ENCODE data around the gene VEPH1.

The VEPH1 gene

DNA sequence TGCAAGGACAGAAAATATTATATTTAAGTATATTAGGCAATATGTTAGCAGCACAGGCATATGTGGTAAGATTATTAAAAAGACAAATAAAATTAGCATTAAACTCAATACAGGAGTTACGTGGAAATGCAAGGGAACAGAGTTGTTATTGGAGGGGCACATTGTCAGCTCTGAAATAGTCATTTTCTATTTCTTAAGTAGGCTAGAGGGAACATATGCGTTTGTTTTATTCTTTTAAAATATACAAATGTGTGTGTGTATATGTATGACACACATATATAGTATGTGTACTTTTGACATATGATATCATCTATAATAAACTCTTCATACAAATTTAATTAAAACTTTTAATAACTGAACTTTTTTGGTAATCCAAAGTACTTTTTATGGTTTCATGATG is 22.8 kb upstream of the VEPH1 start:
- no peak for DNase-seq (ENCODE audit: low read depth in 3 of 3, low spot score in 1 of 3)

DNA sequence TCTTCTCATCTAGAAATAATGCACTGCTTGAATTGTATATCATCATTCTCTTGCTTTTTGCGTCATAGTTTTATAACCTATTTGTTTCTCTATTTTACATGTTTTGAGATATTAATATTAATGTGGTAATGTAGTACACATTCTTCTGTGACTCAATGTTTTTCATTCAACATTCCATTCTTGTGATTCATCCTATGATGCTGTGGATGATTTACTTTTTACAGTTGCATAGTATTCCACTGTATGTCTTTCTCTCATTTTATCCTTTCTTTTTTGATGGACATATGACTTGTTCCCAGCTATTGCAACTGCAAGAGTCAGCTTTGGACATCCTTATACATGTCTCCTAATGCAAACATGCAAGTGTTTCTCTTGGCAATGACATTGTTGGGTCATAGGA is 20.6 kb upstream of the VEPH1 start:
- no peak for DNase-seq (ENCODE audit: low read depth in 3 of 3, low spot score in 1 of 3)

DNA sequence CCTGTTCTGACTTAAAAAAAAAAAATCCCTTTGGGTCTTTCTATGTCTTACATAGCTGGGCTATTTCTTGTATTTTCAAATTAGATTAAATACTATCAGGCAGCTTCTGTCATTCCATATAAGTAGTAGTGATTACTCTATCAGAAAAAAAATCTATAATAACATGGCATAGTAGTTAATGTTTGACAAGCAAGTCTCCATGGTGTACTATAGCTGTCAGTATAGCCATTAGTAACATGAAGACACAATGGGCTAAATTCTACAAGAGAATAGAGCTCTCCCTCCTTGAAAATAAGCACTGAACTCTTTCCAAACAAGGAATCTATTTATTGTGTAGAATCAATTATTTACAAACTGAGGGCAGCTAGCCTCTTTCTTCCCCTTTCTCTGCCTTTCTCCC is 19.4 kb upstream of the VEPH1 start:
- DNase-seq (ENCODE audit: low read depth in 3 of 3, low spot score in 1 of 3) = no peak

DNA sequence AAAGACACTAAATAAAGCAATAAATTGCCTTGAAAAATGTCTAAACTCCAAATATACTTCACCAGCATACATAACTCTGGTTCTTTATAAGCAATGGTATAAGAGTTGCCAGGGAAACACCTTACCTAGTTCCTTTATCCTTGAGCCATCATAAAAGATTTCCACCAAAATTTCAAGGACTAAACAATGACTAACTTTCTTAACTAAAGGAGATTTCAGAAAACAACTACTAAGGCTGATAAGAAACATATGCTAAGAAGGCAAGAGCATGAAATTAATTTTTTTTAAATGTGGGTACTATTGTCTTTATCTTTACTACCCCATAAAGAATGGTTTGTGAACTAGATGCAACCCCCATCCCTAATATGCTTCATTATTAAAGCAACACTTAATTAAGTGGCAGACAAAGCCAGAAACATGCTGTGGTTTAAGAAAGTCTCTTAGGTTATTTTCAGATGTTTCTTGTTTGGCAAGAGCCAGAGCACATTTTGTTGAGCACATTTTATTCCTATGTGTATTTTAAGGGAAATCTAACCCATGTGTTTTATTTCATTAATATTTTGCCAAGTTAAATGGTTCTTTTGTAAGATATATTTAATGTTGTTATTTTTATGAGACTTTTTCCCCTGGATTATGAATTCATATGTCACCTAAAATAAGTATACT is 17.4 kb upstream of the VEPH1 start:
- DNase-seq (ENCODE audit: low read depth in 3 of 3, low spot score in 1 of 3) = no peak

DNA sequence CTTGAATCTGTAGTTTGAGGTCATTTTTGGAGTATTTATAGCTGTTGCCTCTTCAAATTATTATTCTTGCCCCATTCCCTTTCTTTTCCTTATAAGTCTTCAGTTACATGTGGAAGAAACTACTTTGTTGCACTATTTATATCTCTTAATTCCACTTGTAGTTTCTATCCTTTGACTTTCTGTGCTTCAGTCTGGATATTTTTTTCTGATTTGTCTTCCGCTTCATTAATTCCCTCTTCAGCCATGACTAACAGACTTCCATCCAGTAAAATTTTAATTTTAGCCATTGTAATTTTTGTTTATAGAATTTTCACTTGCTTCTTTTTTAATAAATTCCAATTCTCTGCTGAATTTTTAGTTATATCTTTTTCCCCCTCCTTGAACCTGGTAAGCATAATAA is 15.7 kb upstream of the VEPH1 start:
- no peak for DNase-seq (ENCODE audit: low read depth in 3 of 3, low spot score in 1 of 3)

DNA sequence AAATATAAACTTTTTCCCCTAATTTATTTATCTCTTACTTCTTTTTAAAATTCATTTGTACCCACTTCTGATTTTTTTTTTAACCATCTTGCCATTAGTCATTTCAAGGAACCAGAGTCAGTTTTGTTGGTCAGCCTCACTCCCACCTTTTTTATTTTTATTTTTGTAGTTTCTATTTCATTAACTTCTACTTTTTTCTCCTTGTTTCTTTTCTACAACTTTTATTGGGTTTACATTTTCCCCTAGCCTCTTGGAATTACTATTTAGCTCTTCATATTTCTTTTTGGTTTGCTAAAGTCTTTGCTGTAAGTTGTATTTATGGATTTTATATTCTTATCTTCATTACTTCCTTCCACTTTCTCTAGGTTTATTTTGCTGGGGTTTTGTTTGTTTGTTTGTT is 13.7 kb upstream of the VEPH1 start:
- no peak for DNase-seq (ENCODE audit: low read depth in 3 of 3, low spot score in 1 of 3)

DNA sequence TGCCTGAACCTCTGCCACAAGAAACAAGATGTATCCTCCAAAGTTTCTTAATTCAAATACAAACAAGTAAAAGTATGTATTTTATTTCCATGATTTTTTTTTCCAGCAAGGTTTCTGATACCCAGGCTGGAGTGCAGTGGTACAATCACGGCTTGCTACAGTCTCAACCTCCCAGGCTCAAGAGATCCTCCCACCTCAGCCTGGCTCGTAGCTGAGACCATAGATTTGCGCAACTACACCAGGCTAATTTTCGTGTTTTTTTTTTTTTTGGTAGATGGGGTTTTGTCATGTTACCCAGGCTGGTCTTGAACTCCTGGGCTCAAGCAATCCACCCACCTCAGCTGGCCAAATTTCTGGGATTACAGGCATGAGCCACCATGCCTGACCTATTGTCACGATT is 12.2 kb upstream of the VEPH1 start:
- DNase-seq (ENCODE audit: low read depth in 3 of 3, low spot score in 1 of 3) = no peak

DNA sequence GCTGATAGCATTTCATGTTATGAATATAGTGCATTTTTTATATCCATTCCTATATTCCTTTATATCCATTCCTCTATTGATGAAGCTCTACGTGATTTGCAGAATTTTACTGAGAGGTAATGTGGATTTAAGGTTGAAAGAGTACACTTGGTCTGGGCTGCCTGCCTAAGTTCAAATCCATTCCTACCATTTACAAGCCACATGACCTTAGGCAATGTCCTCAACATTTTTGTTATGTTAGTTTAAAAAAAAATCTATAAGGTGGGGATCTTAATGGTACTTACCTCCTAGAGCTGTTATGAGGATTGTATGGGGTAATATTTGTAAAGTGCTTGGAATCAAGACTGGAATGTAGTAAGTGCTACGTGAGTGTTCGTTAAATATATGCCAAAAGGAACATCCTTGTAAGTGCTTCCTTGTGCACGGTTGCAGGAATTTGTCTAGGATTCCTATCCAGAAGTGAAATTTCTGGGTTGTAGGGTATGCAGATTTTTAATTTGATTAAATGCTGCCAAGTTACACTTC is 11.2 kb upstream of the VEPH1 start:
- DNase-seq (ENCODE audit: low read depth in 3 of 3, low spot score in 1 of 3) = no peak

DNA sequence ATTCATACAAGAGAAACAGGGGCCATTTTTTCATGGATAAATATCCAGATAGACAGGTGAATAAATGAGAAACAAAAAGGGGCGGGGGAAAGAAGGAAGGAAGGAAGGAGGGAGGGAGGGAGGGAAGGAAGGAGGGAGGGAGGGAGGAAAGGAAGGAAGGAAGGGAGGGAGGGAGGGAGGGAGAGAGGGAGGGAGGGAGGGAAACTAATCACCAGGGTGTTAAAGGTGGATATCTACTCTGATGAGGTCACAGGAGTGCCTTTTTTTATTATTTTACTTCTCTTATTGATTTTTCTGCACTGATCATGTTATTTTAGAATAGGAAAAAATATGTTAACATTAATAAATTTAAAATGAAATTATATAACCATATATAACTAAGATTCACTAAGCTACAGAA is 10.4 kb upstream of the VEPH1 start:
- no peak for DNase-seq (ENCODE audit: low read depth in 3 of 3, low spot score in 1 of 3)

DNA sequence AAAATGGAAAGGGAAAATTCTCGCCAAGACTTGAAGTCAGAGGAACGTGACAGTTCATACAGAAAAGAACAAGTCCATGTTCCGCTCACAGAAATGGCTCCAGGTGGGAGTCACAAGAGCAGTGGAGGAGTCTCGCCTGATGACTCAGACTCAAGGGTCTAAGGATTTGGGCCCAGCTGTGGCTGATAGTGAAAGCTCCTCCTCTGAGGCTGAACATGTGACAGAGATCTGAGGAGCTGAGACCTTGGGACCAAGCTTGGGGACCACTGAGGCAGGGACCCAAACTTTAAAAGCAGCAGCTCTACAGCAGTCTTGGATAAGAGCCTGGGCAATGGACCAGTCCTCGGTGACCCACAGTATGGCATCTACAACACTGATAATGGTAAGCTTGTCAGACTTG is 9.3 kb upstream of the VEPH1 start:
- no peak for DNase-seq (ENCODE audit: low read depth in 3 of 3, low spot score in 1 of 3)

DNA sequence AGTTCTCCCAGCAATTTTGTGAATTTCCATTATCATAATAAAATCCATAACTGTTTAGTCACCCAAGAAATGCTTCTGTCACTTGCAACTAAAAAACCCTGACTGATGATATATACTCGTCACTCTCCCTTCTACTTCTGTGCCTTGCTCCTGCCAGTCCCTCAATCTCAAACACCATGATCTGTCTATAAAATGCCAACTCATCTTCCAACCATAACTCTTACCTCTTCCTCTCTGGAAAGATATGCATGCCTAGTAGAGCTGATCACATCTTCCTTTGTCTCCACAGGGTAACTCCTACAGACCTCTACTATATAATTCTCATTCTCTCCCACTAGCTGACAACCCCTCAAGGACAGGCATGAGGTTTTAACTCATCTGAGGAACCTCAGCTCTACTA is 5.2 kb upstream of the VEPH1 start:
- no peak for DNase-seq (ENCODE audit: low read depth in 3 of 3, low spot score in 1 of 3)

DNA sequence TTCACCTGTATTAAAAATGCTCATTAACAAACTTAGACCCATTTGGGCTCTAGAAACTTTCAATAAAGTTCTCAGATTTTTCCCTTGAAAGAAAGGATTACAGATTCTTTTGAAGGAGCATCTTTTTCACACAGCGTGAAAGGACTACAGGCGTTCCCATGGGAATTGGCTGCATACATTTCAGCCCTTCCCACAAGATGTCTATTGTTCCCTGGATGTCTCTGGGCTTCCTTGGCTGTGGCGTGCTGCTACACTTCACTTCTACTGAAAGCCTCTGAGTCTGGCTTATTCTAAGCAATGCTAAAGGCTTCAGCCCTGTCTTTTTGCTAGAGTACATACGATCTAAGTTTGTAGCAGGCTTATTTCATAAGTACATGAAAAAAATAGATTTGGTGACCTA is 1.4 kb downstream of the VEPH1 start:
- DNase-seq (ENCODE audit: low read depth in 3 of 3, low spot score in 1 of 3) = no peak

DNA sequence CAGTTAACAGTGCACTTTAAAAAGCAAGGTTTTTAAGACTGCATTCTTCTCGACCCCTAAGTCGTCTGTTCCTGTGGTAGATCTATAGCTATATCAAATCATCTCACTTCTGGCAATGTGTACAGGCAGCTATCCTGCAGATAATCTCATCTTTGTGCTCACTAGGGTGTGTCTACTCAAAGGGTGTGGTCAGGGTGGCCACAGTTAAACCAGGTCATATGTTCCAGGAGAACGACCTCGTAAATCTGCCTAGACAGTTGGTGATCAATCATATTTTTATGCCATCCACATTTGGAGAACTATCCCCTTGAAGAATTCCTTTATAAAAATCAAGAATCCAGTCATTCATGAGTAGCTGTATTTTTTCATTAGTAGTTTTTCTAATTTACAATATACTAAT is 3.0 kb downstream of the VEPH1 start:
- no peak for DNase-seq (ENCODE audit: low read depth in 3 of 3, low spot score in 1 of 3)

DNA sequence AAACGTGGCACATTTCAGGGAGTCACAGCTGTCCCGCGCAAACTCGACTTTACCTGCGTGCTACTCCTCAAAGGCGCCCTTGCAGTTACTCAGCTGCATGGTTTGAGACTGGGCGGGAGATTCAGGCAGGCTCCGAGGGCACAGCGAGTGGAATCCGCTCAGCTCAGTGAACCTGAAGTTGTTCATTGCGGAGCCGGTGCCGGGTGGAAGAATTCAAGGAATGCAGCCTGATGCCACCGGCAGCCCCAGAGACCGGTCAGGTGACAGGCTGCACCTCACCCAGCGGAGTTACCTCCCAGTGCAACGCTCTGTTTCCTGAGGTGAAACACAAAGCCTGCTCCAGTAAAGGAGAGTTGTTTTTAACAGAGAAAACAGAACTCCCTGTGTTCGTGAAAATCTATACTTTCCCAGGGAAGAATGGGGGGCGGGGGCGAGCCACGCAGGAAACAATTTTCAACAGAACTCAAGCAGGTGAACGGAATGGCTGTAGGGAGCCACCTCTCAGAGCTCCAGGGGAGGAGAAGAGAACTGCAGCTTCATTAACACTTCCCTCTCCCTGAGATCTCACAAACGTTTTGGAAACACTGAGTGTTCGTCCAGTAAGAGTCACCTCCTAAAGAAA is 3.8 kb downstream of the VEPH1 start:
- no peak for DNase-seq (ENCODE audit: low read depth in 3 of 3, low spot score in 1 of 3)

DNA sequence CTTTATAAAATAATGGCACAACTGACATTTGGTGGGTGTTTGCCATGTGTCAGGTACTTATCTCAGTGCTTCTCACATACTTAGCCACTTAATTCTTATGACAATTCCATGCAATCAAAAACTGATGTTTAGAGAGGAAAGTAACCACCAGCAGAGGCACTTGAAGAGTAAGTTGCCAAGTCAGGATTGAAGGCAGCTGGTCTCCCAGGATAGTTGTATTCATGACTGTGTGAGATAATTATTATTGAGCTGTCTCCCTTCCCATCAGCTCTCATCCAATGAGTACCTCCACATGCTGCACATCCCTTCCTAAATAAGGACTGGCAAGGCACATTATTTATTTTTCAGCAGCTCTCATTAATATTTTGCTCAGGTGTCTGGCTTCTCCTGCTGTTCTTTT is 4.8 kb downstream of the VEPH1 start:
- no peak for DNase-seq (ENCODE audit: low read depth in 3 of 3, low spot score in 1 of 3)

DNA sequence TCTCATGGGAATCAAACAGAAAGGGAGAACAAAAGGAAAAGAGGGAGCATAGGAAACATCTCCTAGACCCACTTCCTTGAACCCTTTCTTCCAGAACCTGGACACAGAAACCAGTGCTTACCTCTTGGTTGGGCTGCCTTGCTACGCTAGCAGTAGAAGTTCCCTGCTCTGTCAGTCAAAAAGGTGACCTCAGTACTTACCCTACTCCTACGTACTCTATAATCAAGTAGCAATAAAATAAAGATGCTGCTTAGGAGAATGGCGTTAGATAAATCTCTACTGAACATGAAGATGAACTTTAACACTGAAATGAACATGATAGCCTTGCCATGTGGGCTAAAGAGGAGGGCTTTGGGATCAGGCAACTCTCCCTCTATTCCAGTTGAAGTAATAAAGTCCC is 7.4 kb downstream of the VEPH1 start:
- DNase-seq (ENCODE audit: low read depth in 3 of 3, low spot score in 1 of 3) = no peak

DNA sequence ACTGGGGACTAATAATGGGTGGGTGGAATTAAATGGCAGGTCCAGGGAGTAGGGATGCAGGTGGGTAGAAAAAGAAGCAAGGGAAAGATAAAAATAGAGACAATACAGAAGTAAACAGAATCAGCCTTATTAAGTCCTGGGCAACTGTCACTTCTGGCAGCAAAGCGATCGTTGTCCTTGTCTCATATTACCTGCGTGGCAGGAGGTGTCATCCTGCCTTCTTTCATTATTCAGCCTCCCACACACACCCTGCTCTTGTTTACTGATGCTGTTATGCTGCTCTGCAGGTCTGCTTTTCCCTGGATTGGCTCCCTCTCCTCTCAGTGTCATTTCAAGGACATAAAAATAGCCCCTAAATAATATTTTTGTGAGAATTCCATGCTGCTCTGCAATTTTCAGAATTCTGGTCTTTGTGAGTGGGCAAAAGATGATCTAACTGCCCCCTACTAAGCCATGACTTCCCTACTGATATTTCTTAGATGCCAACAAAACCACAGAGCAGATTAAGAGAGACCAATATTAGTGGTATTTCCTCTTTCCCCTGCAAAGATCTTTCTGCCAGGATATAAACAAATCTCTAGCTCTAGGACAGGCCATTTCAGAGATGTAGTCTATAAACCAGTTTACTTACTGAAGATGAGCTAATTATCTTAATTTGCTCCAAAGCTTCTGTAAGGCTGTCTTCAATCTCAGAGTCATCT is 8.5 kb downstream of the VEPH1 start:
- DNase-seq (ENCODE audit: low read depth in 3 of 3, low spot score in 1 of 3) = no peak

DNA sequence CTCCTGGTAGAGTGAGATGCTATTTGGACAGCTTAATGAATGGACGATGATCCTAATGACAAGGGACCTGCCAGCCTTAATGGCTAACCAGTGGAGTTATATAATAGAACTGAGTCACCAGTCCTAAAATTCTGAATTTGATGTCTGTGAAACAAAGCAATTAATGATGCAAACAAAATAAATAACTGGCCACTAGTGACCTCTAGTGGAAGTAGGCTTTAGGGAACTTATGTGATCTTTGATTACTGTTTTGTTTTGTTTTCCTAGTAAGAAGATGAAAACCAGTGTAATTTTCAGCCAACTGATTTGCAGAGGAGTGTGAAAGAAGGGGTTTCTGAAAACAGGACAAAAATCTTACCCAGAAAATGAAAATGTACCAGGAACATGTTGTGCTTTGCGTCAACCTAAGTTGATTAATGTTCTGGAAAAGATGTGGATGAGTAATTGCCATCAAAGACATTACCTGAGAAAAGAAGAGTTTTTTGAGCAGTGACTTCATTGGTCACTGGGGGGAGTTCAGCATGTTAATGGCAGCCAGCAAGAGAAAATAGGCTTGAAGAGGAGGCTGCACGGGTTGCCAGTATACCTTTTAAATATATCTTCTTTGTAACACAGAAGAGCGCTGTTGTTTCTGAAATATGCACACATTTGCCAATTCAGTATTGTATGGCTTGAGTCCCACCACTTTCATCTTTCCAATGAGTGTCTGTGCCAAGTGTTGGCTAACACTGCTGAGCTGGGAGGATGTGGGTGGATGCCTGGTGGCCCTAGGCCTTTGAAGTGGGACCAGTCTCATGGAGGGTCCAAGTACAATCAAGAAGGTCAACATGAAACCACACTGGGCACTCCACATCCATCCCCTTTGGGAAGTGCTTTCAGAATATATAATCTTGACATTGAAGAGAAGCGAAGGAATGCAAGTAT is 9.3 kb downstream of the VEPH1 start:
- no peak for DNase-seq (ENCODE audit: low read depth in 3 of 3, low spot score in 1 of 3)

DNA sequence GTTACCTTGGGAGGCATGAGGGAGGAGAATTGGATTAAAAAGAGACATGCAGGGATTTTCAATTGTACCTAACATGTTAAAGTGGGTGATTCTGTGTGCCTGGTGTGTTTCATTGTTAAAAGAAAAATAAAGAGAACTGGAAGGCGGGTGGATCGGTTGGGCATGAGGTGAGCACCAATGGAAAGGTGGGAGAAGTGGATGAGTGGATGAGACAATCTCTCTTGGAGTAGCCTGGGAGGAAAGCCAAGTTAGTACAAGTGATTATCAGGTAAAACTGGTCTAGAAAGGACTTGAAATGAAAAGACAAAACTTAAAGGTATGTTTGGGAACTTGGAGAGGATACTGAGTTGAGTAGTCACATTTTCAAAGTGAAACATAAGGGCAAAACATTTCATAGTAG is 12.1 kb downstream of the VEPH1 start:
- no peak for DNase-seq (ENCODE audit: low read depth in 3 of 3, low spot score in 1 of 3)

DNA sequence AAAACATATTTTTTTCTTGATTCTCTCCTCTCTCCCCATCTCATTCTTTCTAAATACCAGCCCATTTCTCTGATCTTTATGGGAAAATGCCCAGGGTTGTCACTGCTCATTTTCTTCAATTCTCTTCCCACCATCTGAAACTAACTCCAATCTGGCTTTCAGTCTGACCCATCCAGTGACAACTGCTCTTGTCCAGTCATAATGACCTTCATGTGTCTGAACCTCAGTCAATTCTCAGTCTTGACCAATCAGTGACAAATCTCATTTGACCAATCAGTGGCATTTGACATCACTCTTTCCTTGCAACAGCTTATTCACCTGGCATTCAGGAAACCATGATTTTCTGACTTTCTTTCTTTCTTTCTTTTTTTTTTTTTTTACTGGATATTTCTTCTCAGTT is 15.1 kb downstream of the VEPH1 start:
- no peak for DNase-seq (ENCODE audit: low read depth in 3 of 3, low spot score in 1 of 3)

DNA sequence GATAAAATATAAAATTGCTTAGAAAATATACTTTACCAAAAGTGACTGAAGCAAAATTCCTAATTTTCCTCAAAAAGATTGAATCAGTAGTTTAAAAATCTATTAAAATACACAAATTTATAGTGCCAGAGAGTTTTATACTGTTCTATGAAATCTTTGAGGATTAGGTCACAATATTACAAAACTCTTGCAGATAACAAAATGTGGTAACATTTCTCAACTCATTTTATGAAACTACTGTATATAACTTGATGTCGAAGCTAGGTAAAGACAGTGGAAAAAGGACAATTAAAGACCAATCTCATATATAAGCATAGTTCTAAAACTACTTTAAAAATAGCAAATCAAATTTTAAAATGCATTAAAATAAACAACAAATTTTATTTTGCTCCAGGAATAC is 15.9 kb downstream of the VEPH1 start:
- DNase-seq (ENCODE audit: low read depth in 3 of 3, low spot score in 1 of 3) = no peak

Measured in stimulated activated CD4-positive, alpha-beta T cell treated with anti-CD3 and anti-CD28 coated beads, TNF-alpha, amount 100 ng/mL, for 1 hour (primary cell).